Gastrocnemius medialis (tissue), 4 donors: ENCODE data around the gene SIK3.

Source experiments
- CTCF ChIP-seq, 5 experiments: fragments of 450-650 bp in 3 of 5; fragments of 200-600 bp in 2 of 5; sonication (generic) in 2 of 5; IDR thresholded peaks in 4 of 5; conservative IDR thresholded peaks in 1 of 5; 1 replicate in 4 of 5; 2 replicates in 1 of 5; pipeline ENCODE4 v1.5.1; 2016 to 2019; ENCODE audit warnings: antibody characterized with exemption in 5 of 5, mild to moderate bottlenecking in 3 of 5, moderate library complexity in 3 of 5
- POLR2A ChIP-seq, 2 donors: fragments of 450-650 bp; IDR thresholded peaks; one replicate each; pipeline ENCODE4 v1.6.1; 2017; ENCODE audit warnings: antibody characterized with exemption in 2 of 2, mild to moderate bottlenecking in 2 of 2, moderate library complexity in 2 of 2

- no peak for TF ChIP-seq CTCF (IDR thresholded peaks at IDR 0.05 in 4 of 5, conservative IDR thresholded peaks at IDR 0.05 in 1 of 5)
- no peak for TF ChIP-seq POLR2A (IDR thresholded peaks at IDR 0.05)
Observed at GRCh38 chr11:116909245-116909644, 189.0 kb downstream of the SIK3 start.
